Activated gamma-delta T cell (primary cell): ENCODE measurements around the gene OPRL1.

Source experiments
- DNase-seq: peaks from one replicate; lab custom pipeline; 2025; lab: John Stamatoyannopoulos, UW

The OPRL1 gene

DNA sequence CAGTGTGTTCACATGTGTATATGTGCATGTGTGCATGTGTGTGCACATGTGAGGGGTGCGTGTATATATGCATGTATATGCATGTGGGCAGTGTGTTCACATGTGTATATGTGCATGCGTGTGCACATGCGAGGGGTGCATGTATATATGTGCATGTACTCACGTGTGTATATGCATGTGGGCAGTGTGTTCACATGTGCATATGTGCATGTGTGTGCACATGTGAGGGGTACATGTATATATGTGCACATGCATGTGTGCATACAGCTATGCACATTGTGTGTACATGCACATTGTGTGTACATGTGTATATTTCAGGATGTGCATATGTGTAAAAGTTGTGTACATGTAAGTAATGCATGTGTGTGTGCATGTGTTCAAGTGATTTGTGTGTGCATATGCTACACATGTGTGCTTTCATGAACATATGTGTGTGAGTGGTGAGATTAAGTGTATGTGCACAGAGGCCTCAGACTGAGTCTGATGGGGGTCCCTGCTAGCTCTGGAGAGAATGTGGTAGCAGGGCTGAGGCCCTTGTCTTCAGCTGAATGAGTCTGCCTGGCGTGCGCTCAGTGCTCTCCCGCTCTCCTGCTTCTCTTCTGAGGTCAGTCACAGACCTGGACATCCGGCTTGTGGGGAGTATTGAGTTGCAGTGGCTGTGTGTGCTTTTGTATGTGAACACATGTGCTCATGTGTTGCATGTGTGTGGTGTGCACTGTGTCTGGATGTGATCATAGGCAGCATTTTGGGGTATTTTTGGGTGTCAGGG lies 64.4 kb downstream of the OPRL1 start:
- DNase-seq = no peak

DNA sequence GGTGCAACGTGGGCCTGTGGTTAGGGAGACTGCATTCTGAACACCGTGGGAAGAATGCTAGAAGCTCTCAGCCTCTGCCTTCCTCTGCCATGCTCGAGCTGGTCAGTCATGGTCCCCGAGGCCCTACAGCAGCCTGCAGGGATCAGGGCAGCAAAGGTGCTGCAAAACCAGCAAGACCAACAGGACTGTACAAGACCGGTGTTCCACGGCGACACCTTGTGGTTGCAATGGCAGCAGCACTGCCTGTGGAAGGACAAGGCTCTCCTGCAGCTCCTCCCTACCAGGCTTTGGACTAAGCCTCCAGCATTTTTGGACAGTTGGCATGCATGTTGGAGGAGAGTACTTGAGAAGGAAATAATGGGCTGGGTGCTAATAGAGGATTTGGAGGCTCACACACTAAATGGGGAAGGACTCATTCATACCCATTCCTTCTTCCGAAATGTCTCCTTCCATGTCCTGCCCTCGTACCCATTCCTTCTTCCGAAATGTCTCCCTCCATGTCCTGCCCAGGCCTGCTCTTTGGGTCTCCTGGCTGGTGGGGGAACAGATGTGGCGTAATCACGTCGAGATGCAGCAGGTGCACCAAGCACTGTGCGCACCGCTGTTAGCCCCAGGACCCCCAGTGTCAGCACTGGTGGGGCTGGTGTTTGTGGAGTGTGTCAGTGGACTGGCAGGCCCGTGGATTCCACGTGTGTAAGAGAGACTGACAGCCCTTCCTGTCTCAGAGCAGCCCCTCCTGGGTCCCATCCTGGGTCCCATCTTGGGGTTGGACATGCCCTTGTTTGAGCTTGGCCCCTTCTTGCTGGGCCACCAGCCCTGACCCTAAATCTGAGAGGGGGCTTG lies 65.8 kb downstream of the OPRL1 start:
- no peak for DNase-seq

DNA sequence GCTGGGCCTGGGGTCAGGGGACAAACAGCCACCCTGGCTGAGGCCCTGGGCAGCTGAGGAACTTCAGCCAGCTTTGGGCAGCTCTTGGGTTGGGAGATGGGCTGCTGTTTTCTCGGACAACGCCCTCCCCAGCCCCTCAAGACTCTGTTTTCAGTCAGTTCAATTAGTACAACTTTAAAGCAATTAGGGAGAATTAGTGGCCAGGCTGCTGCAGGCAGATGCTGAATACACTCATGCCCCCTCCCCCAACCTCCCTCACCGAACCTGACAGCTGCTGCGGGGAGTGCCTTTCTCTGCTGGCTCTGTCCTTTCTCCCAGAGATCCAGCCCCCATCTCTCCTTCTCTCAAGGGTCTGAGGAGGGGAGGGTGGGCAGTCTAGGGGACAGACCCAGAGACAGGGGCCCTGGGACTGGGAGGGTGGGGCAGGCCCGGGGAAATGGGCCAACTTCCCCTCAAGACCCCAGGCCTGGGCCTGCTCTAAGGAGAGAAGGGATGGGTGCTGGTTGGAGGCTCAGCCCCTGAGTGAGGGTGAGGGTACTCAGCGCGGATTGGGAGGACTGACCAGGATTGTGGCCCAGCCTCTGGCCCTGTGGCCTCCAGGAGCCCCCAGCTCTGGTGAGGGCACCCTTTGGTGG lies 66.5 kb downstream of the OPRL1 start:
- DNase-seq = no peak

GRCh38 chr20:64146936-64147477 lies 67.1 kb downstream of the OPRL1 start:
- no peak for DNase-seq

GRCh38 chr20:64148581-64148980 lies 68.7 kb downstream of the OPRL1 start:
- no peak for DNase-seq

GRCh38 chr20:64149141-64149540 lies 69.3 kb downstream of the OPRL1 start:
- DNase-seq = no peak

DNA sequence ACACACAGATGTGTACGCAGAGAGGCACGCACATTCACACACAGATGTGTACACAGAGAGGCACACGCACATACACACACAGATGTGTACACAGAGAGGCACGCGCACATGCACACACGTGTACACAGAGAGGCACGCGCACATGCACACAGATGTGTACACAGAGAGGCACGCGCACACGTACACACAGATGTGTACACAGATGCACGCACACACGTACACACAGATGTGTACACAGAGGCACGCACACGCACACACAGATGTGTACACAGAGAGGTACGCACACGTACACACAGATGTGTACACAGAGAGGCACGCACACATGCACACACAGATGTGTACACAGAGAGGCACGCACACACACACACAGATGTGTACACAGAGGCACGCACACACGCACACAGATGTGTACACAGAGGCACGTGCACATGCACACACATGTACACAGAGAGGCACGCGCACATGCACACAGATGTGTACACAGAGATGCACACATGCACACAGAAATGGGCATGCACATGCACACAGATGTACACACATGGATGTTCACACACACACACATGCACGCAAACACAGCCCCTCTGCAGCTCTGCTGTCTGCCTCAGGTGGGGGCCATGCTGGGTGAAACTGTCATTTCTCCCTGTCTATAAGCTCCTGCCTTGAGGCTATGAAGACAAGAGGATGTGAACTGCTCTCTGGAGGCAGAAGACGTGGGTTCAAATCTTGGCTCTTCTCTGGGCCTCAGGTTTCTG lies 70.1 kb downstream of the OPRL1 start:
- DNase-seq = no peak
